ENCODE measurements around the gene THRA.
A peak's percentile ranks its signal among the peaks of the same experiment; 100 is the strongest.

THRA gene

DNA sequence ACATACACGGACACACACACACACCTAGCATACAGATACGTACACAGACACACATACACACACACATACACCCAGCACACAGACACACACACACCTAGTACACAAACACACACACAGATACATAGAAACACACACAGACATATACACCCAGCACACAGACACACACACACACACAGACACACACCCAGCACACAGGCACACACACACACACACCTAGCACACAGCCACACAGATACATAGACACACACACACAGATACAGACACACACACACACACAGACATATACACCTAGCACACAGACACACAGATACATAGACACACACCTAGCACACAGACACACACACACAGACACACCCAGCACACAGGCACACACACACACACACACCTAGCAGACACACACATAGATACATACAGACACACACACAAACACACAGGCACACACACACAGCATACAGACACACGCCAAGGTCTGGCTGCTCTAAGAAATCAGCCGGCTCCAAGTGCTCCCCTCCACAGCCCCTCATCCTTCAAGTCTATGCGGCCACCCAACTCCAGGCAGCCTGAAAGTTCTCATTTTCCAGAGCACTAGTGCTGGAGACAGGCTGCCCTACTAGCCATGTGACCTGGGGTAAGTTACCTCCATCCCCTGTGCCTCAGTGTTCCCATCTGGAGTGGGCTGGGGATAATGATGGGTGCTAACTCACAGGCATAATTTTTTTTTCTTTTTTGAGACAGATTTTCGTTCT, 24.5 kb downstream of the THRA start:
- no peak for FAIRE-seq

DNA sequence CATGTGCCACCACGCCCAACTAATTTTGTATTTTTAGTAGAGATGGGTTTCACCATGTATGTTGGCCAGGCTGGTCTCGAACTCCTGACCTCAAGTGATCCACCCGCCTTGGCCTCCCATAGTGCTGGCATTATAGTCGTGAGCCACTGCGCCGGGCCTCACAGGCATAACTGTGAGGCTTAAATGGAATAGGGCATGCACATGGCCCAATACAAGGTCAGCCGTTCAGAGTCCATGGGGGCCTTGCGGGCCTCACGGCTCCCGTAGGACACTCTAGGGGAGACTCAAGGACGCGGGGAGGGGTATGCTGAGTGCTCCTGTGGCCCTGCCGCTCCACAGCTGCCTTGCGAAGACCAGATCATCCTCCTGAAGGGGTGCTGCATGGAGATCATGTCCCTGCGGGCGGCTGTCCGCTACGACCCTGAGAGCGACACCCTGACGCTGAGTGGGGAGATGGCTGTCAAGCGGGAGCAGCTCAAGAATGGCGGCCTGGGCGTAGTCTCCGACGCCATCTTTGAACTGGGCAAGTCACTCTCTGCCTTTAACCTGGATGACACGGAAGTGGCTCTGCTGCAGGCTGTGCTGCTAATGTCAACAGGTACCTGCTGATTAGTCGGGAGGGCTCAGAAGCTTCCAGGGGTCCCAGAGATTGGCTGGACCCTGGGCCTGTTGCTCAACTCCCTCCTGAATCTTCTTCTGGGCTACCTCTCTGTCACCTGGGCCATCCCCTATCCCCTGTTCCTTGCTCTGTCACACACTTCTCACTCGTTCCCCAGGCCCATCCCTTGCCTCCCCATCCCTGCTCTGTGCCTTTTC, 25.3 kb downstream of the THRA start:
- no peak for FAIRE-seq

DNA sequence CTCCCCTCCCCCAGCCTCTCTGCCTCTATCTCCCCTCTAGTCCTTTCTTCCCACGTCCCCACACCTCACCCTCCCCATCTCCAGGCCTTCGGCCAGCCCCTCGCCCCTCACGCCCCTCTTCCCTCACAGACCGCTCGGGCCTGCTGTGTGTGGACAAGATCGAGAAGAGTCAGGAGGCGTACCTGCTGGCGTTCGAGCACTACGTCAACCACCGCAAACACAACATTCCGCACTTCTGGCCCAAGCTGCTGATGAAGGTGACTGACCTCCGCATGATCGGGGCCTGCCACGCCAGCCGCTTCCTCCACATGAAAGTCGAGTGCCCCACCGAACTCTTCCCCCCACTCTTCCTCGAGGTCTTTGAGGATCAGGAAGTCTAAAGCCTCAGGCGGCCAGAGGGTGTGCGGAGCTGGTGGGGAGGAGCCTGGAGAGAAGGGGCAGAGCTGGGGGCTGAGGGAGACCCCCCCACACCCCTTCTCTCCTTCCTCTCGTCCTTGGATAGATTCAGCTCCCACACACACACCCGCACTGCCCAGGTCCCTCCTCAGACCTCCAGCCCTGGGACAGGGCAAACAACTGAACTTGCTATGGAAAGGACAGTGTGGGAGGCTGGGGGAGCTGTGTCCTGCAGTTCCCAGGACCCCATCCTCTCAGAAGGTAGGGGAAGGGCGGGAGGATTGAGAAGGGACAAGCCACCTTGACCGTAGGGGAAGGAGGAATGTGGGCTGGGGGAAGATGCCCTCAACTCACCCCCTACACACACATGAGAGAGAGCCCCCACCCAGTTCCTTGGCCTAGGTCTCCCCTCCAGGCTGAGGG, 26.5 kb downstream of the THRA start:
- no peak for FAIRE-seq

DNA sequence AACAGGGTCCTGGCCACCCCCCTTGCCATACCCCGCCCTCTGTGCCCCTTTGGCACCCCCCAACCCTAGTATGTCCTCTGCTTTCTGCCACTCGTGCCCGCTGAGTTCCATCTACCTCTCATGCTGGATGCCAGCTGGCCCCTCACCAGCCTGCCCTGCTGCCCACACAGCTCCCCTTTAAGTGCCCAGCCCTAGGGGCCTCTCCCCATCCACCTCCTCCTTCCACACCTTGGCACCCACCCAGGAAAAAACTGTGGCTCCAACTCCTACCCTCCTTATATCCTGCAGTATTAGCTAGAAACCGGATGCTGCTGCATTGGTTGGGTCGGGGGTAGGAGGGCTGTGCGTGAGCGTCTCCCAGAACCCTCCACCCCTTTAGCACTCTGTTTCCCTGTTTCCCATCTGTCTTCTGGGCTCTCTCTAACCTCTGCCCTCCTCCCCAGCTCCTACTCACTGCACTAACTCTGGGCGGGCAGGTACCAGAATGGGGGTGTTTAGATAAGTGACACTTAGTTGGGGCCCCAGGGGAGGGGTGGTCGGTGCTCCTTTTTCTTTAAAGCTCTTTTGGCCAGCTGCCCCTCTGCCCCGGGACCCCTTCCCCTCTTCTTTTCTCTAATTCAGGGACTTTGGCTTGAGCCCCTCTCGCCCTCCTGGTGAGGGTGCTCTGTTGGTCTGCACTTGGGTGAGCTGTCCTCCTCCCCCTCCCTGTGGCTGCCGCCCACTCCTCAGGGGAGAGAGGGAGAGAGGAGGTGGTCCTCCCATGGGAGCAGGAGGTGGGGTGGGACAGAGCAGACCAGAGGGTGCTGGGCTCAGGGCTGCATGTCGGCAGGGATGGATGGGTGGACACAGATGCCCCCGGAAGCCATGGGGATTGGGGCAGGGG, 27.7 kb downstream of the THRA start:
- no peak for FAIRE-seq

DNA sequence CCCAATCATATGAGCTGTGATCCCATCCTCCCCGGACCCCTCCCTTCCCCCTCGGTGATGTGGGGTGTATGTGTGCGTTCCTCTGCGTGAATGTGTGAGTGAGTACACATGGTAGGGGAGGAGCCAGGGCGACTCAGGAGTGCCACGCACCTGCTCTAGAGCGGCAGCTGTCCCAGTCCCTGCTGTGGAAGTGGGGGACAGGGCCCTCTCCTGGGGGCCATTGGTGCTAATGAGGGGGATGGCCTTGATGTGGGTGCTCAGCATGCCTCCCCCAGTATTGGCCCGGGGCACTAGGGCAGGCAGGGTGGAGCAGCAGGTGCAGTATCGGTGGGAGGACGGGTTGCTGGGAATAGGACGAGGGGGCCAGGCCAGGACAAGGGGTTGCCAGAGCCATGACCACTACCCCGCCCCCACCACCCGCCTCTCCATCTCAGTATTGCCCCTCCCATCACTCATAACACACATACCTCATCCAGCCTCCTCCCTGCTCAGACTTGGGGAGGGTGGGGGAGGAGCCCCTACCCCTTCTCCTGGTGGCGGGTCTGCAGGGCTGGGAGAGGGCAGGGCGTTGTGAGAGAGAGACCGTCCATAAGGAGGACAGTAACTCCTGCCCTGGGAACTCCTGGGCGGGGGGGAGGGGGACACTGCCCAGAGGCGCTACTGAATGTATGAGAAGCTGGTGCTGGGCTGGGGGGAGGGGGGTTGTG, 29.1 kb downstream of the THRA start:
- FAIRE-seq: no peak

DNA sequence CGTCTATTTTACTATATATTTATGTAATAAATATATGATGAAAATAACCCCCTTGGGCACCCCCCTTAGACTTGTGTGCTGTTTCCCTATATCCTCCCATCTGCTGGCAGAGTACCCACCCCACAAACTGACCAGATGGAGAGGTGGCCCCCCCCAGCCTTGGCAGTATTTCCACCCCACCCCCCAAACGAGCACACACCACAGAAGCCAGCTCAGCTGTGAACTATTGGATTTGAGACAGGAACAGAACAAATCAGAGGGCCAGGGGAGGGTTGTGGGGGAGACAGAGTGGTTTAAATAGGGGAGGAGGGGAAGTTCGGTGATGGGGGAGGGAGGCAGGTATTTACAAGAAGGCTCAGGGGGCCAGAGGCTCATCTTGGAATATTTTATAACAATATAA, 29.8 kb downstream of the THRA start:
- FAIRE-seq: no peak

DNA sequence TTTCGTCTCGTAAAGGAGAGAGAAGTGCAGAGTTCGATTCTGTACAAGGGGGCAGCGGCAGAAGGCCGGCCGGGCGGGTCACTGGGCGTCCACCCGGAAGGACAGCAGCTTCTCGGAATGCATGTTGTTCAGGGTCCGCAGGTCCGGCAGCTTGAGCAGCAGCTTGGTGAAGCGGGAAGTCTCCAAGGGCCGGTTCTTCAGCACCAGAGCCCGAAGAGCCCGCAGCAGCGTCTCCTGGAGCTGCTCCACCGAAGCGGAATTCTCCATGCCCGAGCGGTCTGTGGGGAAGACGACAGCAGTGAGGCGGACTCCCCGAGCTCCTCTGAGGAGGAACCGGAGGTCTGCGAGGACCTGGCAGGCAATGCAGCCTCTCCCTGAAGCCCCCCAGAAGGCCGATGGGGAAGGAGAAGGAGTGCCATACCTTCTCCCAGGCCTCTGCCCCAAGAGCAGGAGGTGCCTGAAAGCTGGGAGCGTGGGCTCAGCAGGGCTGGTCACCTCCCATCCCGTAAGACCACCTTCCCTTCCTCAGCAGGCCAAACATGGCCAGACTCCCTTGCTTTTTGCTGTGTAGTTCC, 30.3 kb downstream of the THRA start:
- FAIRE-seq: no peak

DNA sequence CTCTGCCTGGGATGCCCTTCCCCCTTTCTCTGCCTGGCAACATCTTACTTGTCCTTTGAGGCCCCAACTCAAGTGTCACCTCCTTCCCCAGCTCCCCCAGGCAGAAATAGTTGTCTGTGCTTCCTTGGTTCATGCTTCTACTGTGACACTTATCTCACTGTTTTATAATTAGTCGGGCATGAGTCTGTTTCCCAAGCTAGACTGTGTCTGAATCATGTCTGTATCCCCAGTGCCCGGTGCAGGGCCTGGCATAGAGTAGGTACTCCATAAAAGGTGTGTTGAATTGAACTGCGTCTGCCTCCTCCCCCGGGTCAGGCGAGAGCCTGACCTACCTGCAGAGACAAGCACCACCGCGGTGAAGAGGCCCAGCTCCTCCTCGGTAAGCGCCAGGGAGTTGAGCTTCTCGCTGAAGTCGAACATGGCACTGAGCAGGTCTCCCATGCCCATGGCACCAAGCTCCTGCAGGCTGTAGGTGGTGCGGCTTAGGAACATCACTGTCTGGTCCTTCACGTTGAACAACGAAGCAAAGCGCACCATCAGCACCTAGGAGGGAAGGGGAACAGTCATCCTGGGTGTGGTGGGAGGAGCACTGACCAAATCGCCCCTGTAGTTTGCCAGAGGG, 30.9 kb downstream of the THRA start:
- no peak for FAIRE-seq

DNA sequence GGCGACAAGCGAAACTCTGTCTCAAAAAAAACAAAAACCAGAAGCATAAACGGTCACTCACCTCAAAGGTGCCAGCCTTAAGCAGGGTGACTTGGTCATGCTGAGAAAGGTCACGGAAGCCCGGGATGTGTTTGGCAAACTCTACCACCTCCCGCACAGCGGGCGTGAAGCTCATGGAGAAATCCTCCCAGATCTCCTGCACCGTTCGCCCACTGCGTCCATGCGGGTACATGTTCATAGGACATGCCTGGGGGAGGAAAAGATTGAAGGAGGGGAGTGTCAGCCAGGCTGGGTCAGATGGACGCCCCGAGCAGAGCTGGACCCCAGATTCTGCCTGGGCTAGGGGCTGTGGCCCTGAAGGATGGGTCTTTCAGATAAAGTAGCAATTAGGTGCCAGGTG, 32.1 kb downstream of the THRA start:
- FAIRE-seq: no peak

DNA sequence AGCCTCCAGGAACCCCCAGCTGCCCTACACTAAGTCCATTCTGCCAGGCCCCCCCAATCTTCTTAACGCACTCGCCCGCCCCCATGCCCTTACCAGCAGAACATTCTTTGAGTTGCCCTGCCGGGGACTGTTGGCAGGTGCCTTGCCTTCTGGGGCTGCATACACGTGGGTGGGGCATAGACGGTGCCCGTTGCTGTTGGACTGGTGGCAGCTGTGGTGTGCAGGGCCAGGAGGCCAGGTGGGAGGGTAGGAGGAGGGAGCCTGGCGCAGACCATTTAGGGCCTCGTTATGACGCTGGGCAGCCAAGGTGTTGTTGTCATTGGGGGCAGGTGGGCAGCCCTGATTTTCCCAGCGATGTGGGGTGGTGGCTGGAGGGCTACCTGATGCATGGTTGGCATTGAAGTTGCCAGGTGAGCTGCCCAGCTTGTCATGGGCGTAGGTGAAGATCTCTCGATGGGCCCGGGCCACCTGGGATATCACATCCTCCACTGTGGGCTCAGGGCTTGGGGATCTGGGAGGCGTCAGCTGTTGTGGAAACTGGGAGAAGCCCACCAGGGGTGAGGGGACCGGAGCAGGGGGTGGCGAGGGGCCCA, 32.7 kb downstream of the THRA start:
- FAIRE-seq: no peak

DNA sequence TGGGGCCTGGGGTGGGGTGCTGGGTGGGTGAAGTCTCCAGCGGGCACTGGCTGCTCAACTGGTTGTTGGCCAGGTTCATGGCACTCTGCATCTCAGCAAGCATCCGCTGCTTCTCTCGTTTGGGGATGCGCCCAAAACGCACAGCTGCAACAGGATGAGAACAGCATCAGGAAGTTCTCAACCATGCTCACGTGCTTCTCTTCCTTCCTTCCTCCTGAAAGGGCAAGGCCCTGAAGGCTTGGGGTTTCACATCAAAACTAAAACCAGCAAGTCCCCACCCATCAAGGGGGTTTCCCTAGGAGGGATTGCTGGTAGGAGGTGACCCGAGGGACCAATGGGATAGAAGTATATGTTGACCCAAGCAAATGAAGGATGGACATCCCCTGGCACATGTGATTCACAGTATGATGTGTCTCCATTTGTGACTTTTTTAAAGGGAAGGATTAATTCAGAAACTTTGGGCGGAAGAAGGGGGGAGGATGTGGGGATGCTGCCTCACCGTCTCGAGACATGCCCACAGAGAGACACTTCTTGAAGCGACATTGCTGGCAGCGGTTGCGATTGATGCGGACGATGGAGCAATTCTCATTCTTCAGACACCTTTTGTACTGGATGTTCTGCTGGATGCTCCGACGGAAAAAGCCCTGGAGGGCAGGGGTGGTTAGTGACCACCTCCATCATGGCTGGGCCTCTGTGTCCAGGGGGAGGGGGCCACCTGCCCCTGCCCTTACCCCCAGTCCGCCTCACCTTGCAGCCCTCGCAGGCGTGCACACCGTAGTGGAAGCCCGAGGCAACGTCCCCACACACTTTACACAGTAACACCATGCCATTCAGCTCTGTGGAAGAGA, 33.4 kb downstream of the THRA start:
- FAIRE-seq: no peak

DNA sequence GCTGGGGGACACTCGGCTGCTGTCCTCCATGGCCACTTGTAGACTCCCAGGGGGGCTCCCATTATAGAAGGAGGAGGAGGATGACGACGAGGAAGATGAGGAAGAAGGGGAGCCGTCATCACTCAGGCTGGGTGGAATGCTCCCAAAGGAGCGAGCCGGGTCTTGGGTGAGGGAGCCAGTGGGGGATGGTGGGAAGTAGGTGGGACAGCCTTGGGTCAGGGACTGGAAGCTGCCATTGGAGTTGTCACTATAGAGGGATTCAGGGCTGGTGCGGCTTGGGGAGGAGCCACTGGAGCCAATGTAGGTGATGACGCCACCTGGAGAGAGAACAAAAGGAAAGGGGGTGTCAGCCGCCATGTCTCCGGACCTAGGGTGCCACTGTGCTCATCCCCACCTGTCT, 34.3 kb downstream of the THRA start:
- FAIRE-seq: no peak

DNA sequence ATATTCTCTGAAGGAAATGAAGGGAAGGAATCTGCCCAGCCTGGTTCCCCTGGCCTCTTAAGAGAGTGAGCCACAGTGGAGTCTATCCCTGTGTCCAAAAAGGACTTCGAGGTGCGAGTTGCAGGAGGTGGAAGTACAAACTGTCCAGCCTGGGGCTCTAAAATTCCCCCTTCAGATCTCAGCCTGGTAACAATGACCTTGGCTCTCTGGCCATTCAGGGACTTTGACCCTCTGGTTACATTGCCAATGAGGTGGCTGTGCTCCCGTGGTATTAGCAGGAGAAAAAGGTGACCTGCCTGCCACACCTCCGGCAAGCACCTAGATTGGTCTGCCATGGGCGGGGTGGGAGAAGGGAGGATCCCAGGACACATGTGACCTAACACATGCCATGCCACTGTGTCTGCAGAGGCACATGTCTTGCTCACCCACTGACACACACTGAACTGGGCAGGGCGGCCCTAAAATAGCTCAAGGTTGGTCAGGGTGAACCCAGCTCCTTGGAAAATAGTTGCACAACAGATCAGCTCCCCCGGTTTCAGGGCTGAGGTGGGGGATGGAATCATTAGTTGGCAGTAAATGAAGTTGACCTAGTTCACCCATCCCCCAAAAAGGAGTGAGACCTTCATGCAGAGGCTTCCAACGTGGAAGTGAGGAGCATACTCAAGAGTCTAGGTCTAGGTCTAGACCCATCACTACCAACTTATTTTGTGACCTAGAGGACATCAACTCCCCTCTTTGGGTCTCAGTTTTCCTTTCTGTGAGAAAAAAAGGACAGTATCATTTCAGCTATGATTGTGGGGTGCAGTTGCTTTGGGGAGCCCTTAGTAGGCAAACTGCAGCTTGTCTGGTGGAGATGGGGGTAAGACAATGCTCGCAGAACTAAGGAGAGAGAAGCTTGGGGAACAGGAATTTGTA, 35.4 kb downstream of the THRA start:
- FAIRE-seq: no peak

DNA sequence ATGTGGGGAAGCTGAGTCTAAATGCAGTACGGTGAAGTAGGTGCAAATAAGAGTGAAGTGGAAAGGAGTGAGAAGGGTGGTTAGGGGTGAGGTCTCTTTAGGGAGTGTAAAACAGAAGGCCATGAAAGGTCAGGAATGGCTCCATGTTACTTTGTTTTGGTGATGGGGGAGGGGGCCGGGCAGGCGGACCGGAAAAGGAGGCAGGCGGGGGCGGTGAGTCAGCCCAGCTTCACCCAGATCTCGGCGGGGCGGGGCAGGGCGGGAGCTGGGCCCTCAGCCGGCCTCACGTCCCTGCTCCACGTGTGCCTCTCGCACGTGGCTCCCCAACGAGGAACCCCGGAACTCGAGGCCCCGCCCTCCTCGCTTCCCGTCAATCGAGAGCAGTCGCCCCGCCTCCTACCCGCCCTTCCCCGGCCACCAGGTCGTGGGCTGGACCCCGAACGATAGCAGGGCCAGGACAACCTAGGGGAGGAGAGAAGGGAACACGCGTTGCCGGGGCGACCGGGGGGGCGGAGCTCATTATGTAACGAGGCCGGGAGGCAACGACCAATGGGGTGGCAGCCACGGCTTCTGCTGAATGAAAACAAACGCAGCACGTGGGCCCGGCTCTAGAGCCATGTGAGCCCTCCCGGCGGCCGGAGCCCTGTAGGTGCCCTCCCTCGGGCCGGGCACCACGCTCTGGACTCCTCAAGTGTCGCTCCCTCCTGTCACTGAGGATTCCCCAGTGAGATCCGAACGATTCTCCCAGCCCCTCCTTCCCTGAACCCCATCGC, 36.3 kb downstream of the THRA start:
- peak; percentile 97 for FAIRE-seq

DNA sequence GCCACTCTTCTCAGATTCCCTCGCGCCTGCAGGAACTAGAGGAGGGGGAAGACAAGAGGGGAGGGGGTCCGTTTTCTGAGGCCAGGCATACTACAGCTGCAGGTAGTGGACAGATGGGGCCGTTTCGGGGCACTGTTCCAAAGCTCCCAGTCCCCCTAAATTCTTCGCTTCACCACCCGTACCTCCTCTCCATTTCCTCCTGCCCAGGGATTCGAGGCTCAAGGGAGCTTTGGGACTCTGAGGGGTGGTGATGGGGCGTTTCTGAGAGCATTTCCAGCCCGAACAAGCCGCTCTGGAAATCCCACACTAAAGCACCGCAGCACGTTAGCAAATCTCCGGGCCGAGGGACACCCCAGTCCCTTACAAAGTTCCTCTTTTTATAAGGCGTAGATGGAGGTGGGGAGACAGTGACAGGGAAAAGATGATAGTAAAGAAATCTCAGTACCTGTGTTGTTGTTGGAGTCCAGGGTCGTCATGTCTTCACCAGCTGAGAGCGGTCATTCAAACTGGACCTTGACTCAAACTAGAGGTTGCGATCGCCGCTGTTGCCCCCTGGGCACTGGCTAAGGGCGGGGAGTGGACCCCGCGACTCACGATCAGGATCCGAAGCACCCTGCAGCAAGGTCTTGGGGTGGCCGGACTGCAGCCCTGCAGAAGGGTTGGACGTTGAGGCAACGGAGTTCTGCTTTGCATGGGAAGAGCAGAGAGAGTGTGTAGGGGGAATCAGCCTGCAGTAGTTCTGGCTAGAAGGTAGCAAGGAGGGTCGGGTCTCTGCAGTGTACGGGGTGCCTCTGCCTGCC, 37.1 kb downstream of the THRA start:
- FAIRE-seq: no peak

DNA sequence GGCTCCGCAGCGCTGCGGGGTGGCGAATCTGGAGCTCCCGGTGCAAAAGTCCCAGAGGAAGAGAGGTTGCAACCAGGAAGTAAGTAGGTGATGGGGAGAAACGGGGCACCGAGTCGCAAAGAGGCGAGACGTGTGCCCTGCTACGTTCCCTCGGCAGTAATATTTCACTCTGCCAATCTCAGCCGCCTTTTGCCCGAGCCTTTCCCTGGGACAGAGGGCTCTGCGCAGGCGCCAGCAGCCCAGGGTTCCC, 37.6 kb downstream of the THRA start, which contains the start of gene NR1D1:
Gene NR1D1 (minus strand): TSS at position 171 of the 250 bp plus-strand sequence. CDS start 495 bp downstream, outside the sequence.
- FAIRE-seq: no peak
